Measurements from ENCODE around the gene WDSUB1. TPM values are rescaled to one million over a fixed set of nuclear protein-coding genes. Genes with fewer than 3 reads are reported as not detected.

The WDSUB1 gene
- total and polyA plus RNA-seq, 2 donors (not counting 3 experiments of a cell fraction or from before 2014, with no cell fraction given): 4.0 to 4.8 TPM

DNA sequence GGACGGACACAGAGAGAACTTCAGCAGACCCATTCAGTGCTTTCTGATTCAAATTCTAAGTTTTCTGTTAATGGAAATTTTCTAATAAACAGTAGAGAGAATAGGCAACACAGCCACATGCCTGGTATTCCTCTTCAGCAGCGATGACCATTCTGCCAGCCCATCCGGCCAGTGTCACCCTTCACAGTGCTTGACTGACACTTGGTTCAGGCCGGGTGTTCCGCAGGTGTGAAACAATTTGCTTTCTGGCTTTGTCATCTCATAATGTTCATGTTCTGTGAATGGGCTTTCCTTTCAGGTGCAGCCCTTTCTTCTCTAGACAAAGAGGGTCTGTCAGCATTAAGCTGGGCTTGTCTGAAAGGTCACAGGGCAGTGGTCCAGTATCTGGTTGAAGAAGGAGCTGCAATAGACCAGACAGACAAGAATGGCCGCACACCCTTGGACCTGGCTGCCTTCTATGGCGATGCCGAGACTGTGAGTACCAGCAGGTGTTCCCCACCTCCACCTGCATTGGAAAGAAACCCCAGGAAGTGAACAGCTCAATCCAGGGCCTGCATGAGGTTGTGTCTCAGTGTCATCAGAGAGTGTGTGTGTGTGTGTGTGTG, 67.0 kb downstream of the WDSUB1 start:
- no peaks in the 10 kb centered on the region for H4K20me1 ChIP-seq (replicated peaks; ENCODE audit: control insufficient read depth, extremely low read depth, insufficient read depth, low read length)
- no peak overlapping the region for H3K4me2 ChIP-seq (ENCODE audit: insufficient read depth, low read length)
- H3K27ac ChIP-seq (ENCODE audit: insufficient read depth, low read depth, low read length): no peak overlapping the region
- no peak overlapping the region for H3K9ac ChIP-seq (replicated peaks; ENCODE audit: extremely low read depth, insufficient read depth, low read length)
- intact Hi-C loops (cut with micrococcal nuclease): no loop called here
- peaks cover 4% of the 10 kb centered on the region for H3K4me1 ChIP-seq (ENCODE audit: control insufficient read depth, extremely low read depth, insufficient read depth, low read length)
- TF ChIP-seq, protein P1, sequence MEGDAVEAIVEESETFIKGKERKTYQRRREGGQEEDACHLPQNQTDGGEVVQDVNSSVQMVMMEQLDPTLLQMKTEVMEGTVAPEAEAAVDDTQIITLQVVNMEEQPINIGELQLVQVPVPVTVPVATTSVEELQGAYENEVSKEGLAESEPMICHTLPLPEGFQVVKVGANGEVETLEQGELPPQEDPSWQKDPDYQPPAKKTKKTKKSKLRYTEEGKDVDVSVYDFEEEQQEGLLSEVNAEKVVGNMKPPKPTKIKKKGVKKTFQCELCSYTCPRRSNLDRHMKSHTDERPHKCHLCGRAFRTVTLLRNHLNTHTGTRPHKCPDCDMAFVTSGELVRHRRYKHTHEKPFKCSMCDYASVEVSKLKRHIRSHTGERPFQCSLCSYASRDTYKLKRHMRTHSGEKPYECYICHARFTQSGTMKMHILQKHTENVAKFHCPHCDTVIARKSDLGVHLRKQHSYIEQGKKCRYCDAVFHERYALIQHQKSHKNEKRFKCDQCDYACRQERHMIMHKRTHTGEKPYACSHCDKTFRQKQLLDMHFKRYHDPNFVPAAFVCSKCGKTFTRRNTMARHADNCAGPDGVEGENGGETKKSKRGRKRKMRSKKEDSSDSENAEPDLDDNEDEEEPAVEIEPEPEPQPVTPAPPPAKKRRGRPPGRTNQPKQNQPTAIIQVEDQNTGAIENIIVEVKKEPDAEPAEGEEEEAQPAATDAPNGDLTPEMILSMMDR (IDR thresholded peaks at IDR 0.05; ENCODE audit: extremely low read depth in 1 of 2, insufficient read depth in 1 of 2, low read depth in 1 of 2, low read length in 2 of 2): no peak
- no peak for TF ChIP-seq EZH2 (IDR thresholded peaks at IDR 0.05; ENCODE audit: borderline replicate concordance, low read depth, low read length, severe bottlenecking)
- no peak for TF ChIP-seq JUN (IDR thresholded peaks at IDR 0.05; ENCODE audit: borderline replicate concordance, insufficient read depth, insufficient read length, low read depth)
- TF ChIP-seq, protein P2, sequence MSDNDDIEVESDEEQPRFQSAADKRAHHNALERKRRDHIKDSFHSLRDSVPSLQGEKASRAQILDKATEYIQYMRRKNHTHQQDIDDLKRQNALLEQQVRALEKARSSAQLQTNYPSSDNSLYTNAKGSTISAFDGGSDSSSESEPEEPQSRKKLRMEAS (IDR thresholded peaks at IDR 0.05; ENCODE audit: insufficient read depth, insufficient read length): no peak
- TF ChIP-seq POLR2A (IDR thresholded peaks at IDR 0.05; ENCODE audit: low read depth, low read length): no peak
- TF ChIP-seq GATA2 (IDR thresholded peaks at IDR 0.05; ENCODE audit: insufficient read depth, insufficient read length, low read depth, low read length): no peak
- TF ChIP-seq FOS (IDR thresholded peaks at IDR 0.05; ENCODE audit: borderline replicate concordance, insufficient read depth, low read length): no peak
- TF ChIP-seq MYC (IDR thresholded peaks at IDR 0.05; ENCODE audit: low read depth, low read length): no peak
- no peak for TF ChIP-seq POLR2AphosphoS5 (IDR thresholded peaks at IDR 0.05; ENCODE audit: insufficient read depth, low read depth, low read length)
- peaks cover 30 to 62% of the 10 kb centered on the region in 2 experiments for H3K36me3 ChIP-seq (ENCODE audit: control insufficient read depth in 2 of 2, extremely low read depth in 1 of 2, insufficient read depth in 2 of 2, low read length in 2 of 2)
- no peaks in the 10 kb centered on the region for H3K27me3 ChIP-seq (ENCODE audit: control insufficient read depth in 2 of 2, insufficient read depth in 2 of 2, low read length in 2 of 2)
- no peak overlapping the region for H3K4me3 ChIP-seq (replicated peaks in 1 of 3; ENCODE audit: insufficient read depth in 1 of 3, low read depth in 1 of 3, low read length in 3 of 3)
- no peaks in the 10 kb centered on the region for H3K79me2 ChIP-seq (ENCODE audit: control insufficient read depth, insufficient read depth, low read length)
- H2AFZ ChIP-seq (ENCODE audit: low read depth, low read length): no peak overlapping the region
- DNase-seq (ENCODE audit: low read depth, low spot score) (no peak), FAIRE-seq (no peak)
- POLR2A ChIA-PET: no interaction called here
- CTCF ChIA-PET: no interaction called here
- no TSS peak for BruUV-seq (replicated peaks)
- no peaks in the 10 kb centered on the region for H3K9me3 ChIP-seq (replicated peaks; ENCODE audit: control insufficient read depth, insufficient read depth, low read length)
- dilution Hi-C loops (cut with MboI; ENCODE audit: extremely low pct_ligation_motif_present, low sequenced_read_pairs): no loop called here
- no peaks in the 10 kb centered on the region for H3K9me1 ChIP-seq (replicated peaks; ENCODE audit: control insufficient read depth, extremely low read depth, insufficient read depth, low read length)
